ENCODE measurements around the gene ITCH. TPM values are rescaled to one million over a fixed set of nuclear protein-coding genes. Genes with fewer than 3 reads are reported as not detected.
"Not testable (repeated sequence)": the region's sequence is repeated elsewhere in the genome, so short reads cannot be mapped to it uniquely, and the experiment has no call there.

Gene ITCH
- total and polyA plus RNA-seq, 7 donors = 16.3 to 60.6 (median 50.2) TPM

- Histone ChIP-seq H3K9me3 (peaks cover 0 to 4% (median 0%) of the 10 kb centered on the region in 4 donors), H3K4me3 (no peak overlapping the region), H3K36me3 (peaks cover 3 to 77% (median 13%) of the 10 kb centered on the region in 4 donors), H3K27me3 (no peaks in the 10 kb centered on the region), H3K27ac (no peak overlapping the region), H3K4me1 (no peaks in the 10 kb centered on the region)
- WGBS, 2 donors = 100% methylated on average over 1 of the region's 1 CpG
- intact Hi-C loops (cut with DNase I) = no loop called here
- no peak for DNase-seq
- no peak for TF ChIP-seq EP300 (IDR thresholded peaks at IDR 0.05)
- TF ChIP-seq CTCF (IDR thresholded peaks at IDR 0.05) = no peak
- TF ChIP-seq POLR2A (IDR thresholded peaks at IDR 0.05) = no peak
- TF ChIP-seq POLR2AphosphoS5 (IDR thresholded peaks at IDR 0.05) = no peak
Observed at GRCh38 chr20:34495916-34496315, 132.8 kb downstream of the ITCH start.

GRCh38 chr20:34497596-34497995, 134.5 kb downstream of the ITCH start:
- H3K27ac ChIP-seq; H3K4me3 ChIP-seq; DNase-seq; H3K9me3 ChIP-seq; H3K27me3 ChIP-seq; H3K4me1 ChIP-seq; intact Hi-C loops (cut with DNase I): not testable (repeated sequence)
- peaks cover 3 to 66% (median 12%) of the 10 kb centered on the region in 4 donors for H3K36me3 ChIP-seq
- WGBS, 2 donors = 96 to 97% methylated on average over 6 of the region's 6 CpGs

- TF ChIP-seq CTCF (IDR thresholded peaks at IDR 0.05) = no peak
- TF ChIP-seq EP300 (IDR thresholded peaks at IDR 0.05) = no peak
- TF ChIP-seq POLR2A (IDR thresholded peaks at IDR 0.05) = no peak
- TF ChIP-seq POLR2AphosphoS5 (IDR thresholded peaks at IDR 0.05) = no peak
Observed at GRCh38 chr20:34500823-34501222, 137.8 kb downstream of the ITCH start.

GRCh38 chr20:34506480-34506879, 143.4 kb downstream of the ITCH start:
- no peaks in the 10 kb centered on the region for H3K27me3 ChIP-seq
- H3K4me1 ChIP-seq = no peaks in the 10 kb centered on the region
- no peak for DNase-seq
- 92 to 96% methylated on average over 3 of the region's 3 CpGs for WGBS, 2 donors
- intact Hi-C loops (cut with DNase I) = no loop called here
- H3K4me3 ChIP-seq = no peak overlapping the region
- H3K9me3 ChIP-seq = no peaks in the 10 kb centered on the region
- H3K27ac ChIP-seq = no peak overlapping the region
- peaks cover 4 to 69% (median 11%) of the 10 kb centered on the region in 4 donors for H3K36me3 ChIP-seq
- TF ChIP-seq CTCF (IDR thresholded peaks at IDR 0.05) (no peak), EP300 (IDR thresholded peaks at IDR 0.05) (no peak), POLR2A (IDR thresholded peaks at IDR 0.05) (no peak), POLR2AphosphoS5 (IDR thresholded peaks at IDR 0.05) (no peak)

More at GRCh38 chr20:34500823-34501222, 137.8 kb downstream of the ITCH start:
- Histone ChIP-seq H3K9me3 (peaks cover 0 to 6% (median 0%) of the 10 kb centered on the region in 4 donors), H3K4me1 (no peaks in the 10 kb centered on the region), H3K4me3 (no peak overlapping the region), H3K27ac (no peak overlapping the region), H3K27me3 (no peaks in the 10 kb centered on the region), H3K36me3 (peaks cover 0 to 55% (median 6%) of the 10 kb centered on the region in 4 donors)
- intact Hi-C loops (cut with DNase I) = no loop called here
- WGBS, 2 donors = 93 to 99% methylated on average over 1 of the region's 1 CpG
- DNase-seq = no peak

GRCh38 chr20:34507702-34508413, 144.8 kb downstream of the ITCH start:
- DNase-seq = no peak
- WGBS, 2 donors = 92 to 93% methylated on average over 4 of the region's 4 CpGs
- intact Hi-C loops (cut with DNase I) = no loop called here
- H3K4me3 ChIP-seq = no peak overlapping the region
- no peaks in the 10 kb centered on the region for H3K9me3 ChIP-seq
- peaks cover 4 to 70% (median 14%) of the 10 kb centered on the region in 4 donors for H3K36me3 ChIP-seq
- no peaks in the 10 kb centered on the region for H3K27me3 ChIP-seq
- no peak for TF ChIP-seq POLR2A (IDR thresholded peaks at IDR 0.05)
- no peak for TF ChIP-seq POLR2AphosphoS5 (IDR thresholded peaks at IDR 0.05)
- TF ChIP-seq EP300 (IDR thresholded peaks at IDR 0.05) = no peak
- H3K4me1 ChIP-seq = no peaks in the 10 kb centered on the region
- no peak overlapping the region for H3K27ac ChIP-seq

Data from sigmoid colon (tissue), 7 donors.